ENCODE results near the gene HIVEP3.

DNA sequence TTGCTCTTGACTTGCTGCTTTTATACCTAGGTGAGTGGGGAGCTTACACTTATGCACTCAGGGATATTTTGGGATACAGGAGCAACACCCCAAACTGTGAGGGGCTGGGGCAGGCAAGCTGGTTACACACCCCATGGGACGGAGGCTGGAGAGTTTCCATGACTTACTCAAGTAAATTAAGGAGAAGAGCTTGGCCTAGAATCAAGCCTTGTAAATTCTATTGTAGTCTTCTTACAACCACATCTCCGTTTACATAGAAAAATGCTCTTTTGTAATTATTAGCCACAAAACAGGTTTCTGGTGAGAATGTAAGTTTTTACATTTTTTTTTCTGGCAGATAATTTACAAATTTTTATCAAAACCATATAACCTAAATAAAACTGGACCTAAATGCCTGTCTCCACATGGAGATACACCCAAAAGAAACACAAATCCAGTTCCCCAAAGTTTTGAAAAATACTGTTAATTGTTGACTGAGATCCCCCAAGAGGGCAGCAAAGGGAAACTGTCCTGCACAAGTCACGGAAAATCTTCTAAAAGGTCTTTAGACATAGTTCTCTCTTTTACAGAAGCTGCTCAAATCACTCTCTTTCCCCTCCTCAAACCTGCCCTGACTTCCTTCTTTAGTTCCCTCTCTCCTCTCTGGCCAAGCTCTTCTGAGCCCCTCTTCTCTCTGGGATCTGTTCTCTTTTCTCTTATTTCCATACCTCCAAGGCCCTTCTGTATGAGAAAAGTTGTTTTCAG is 134.0 kb downstream of the HIVEP3 start:
- TF ChIP-seq, protein P1, sequence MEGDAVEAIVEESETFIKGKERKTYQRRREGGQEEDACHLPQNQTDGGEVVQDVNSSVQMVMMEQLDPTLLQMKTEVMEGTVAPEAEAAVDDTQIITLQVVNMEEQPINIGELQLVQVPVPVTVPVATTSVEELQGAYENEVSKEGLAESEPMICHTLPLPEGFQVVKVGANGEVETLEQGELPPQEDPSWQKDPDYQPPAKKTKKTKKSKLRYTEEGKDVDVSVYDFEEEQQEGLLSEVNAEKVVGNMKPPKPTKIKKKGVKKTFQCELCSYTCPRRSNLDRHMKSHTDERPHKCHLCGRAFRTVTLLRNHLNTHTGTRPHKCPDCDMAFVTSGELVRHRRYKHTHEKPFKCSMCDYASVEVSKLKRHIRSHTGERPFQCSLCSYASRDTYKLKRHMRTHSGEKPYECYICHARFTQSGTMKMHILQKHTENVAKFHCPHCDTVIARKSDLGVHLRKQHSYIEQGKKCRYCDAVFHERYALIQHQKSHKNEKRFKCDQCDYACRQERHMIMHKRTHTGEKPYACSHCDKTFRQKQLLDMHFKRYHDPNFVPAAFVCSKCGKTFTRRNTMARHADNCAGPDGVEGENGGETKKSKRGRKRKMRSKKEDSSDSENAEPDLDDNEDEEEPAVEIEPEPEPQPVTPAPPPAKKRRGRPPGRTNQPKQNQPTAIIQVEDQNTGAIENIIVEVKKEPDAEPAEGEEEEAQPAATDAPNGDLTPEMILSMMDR (IDR thresholded peaks at IDR 0.05): no peak
- TF ChIP-seq POLR2A (IDR thresholded peaks at IDR 0.05): no peak

Measured in esophagus squamous epithelium (tissue), 4 donors.